ENCODE results near the gene WNT4.

DNA sequence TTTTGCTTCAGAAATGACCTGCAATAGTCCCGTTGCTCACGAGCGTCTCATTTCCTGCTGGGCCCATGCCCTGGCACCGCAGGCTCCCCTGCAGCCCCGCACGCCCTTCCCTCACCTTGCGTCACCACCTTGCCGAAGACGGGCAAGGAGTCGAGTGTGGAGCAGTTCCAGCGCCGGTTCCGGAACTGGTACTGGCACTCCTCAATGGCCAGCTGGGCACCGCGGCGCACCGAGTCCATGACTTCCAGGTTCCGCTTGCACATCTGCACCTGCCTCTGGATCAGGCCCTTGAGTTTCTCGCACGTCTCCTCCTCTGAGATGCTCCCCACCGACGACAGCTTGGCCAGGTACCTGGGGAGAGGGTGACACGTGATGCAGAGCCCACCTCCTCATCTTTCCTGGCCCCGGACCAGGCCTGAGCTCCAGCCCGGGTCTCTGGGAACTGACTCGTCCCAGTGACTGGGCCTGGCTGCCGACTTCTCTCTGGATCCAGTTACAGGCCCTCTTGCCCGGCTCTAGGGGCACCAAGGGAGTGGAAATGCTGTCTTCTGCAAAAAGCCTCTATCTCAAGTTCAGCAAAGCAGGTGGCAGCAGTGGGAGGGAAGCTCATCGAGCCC, 13.3 kb downstream of the WNT4 start:
- TF ChIP-seq CTCF (IDR thresholded peaks at IDR 0.05 in 2 of 3, conservative IDR thresholded peaks at IDR 0.05 in 1 of 3; ENCODE audit: borderline replicate concordance in 1 of 3, insufficient read depth in 1 of 3, low read depth in 2 of 3, low read length in 2 of 3): no peak
- no peak for TF ChIP-seq RAD21 (IDR thresholded peaks at IDR 0.05; ENCODE audit: low read depth)
- no peak for TF ChIP-seq ZNF274 (IDR thresholded peaks at IDR 0.05; ENCODE audit: low read depth, low read length)
- TF ChIP-seq EZH2 (IDR thresholded peaks at IDR 0.05): no peak
- TF ChIP-seq POLR2A (IDR thresholded peaks at IDR 0.05; ENCODE audit: borderline replicate concordance, extremely low read depth, insufficient read depth, insufficient read length): no peak
- no peak for TF ChIP-seq MAX (IDR thresholded peaks at IDR 0.05)
- TF ChIP-seq SIN3A (IDR thresholded peaks at IDR 0.05; ENCODE audit: low read depth): no peak
- no peak for TF ChIP-seq POLR2AphosphoS5 (IDR thresholded peaks at IDR 0.05; ENCODE audit: low read depth, low read length)
- TF ChIP-seq TCF7L2 (IDR thresholded peaks at IDR 0.05; ENCODE audit: borderline replicate concordance, extremely low read depth, insufficient read depth, insufficient read length): no peak
- TF ChIP-seq EGR1 (IDR thresholded peaks at IDR 0.05; ENCODE audit: low read depth): no peak
- TF ChIP-seq ZFX (IDR thresholded peaks at IDR 0.05): no peak
- TF ChIP-seq, protein P1, sequence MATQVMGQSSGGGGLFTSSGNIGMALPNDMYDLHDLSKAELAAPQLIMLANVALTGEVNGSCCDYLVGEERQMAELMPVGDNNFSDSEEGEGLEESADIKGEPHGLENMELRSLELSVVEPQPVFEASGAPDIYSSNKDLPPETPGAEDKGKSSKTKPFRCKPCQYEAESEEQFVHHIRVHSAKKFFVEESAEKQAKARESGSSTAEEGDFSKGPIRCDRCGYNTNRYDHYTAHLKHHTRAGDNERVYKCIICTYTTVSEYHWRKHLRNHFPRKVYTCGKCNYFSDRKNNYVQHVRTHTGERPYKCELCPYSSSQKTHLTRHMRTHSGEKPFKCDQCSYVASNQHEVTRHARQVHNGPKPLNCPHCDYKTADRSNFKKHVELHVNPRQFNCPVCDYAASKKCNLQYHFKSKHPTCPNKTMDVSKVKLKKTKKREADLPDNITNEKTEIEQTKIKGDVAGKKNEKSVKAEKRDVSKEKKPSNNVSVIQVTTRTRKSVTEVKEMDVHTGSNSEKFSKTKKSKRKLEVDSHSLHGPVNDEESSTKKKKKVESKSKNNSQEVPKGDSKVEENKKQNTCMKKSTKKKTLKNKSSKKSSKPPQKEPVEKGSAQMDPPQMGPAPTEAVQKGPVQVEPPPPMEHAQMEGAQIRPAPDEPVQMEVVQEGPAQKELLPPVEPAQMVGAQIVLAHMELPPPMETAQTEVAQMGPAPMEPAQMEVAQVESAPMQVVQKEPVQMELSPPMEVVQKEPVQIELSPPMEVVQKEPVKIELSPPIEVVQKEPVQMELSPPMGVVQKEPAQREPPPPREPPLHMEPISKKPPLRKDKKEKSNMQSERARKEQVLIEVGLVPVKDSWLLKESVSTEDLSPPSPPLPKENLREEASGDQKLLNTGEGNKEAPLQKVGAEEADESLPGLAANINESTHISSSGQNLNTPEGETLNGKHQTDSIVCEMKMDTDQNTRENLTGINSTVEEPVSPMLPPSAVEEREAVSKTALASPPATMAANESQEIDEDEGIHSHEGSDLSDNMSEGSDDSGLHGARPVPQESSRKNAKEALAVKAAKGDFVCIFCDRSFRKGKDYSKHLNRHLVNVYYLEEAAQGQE (IDR thresholded peaks at IDR 0.05; ENCODE audit: low read depth): no peak
- TF ChIP-seq CBX3 (IDR thresholded peaks at IDR 0.05; ENCODE audit: low read depth): no peak
- TF ChIP-seq, protein P2, sequence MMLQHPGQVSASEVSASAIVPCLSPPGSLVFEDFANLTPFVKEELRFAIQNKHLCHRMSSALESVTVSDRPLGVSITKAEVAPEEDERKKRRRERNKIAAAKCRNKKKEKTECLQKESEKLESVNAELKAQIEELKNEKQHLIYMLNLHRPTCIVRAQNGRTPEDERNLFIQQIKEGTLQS (IDR thresholded peaks at IDR 0.05): no peak

All from HCT116 (cell line).